Stimulated activated CD4-positive, alpha-beta T cell treated with anti-CD3 and anti-CD28 coated beads, Interleukin-12 subunit alpha, Interleukin-12 subunit beta, amount 100 ng/mL, for 48 hours (primary cell): ENCODE data around the gene ASIP.
A peak's percentile ranks its signal among the peaks of the same experiment; 100 is the strongest.
"Not testable (repeated sequence)": the region's sequence is repeated elsewhere in the genome, so short reads cannot be mapped to it uniquely, and the experiment has no call there.

Experiments
- DNase-seq, 3 donors: peaks; one replicate each; pipeline ENCODE4 v3.0.0-alpha.2; 2020; ENCODE audit warnings: low read depth in 2 of 3, low spot score in 1 of 3

Gene ASIP

GRCh38 chr20:34240693-34241615, at the start of gene ASIP:
Gene ASIP, plus strand, starts transcription at chr20:34241423. Its CDS starts 18,952 bp downstream, at chr20:34260375.
- no peak for DNase-seq

- DNase-seq: no peak
Observed at GRCh38 chr20:34193051-34193450, 48.2 kb upstream of the ASIP start.

GRCh38 chr20:34199183-34199582, 42.0 kb upstream of the ASIP start:
- no peak for DNase-seq

GRCh38 chr20:34200023-34200422, 41.2 kb upstream of the ASIP start:
- DNase-seq: no peak

- no peak for DNase-seq
Observed at GRCh38 chr20:34201531-34201930, 39.7 kb upstream of the ASIP start.

GRCh38 chr20:34205172-34205880, 35.9 kb upstream of the ASIP start:
- DNase-seq: peak in 1 of 3 donors; percentile 1

GRCh38 chr20:34209111-34209510, 32.1 kb upstream of the ASIP start:
- no peak for DNase-seq

GRCh38 chr20:34210271-34210670, 31.0 kb upstream of the ASIP start:
- no peak for DNase-seq

- DNase-seq: no peak
Observed at GRCh38 chr20:34211591-34211990, 29.6 kb upstream of the ASIP start.

- no peak for DNase-seq
Observed at GRCh38 chr20:34213213-34213612, 28.0 kb upstream of the ASIP start.

- peak; percentile 30 to 48 (median 35) for DNase-seq
Observed at GRCh38 chr20:34215711-34216381, 25.4 kb upstream of the ASIP start.

- DNase-seq: no peak
Observed at GRCh38 chr20:34216382-34216742, 24.9 kb upstream of the ASIP start.

- DNase-seq: no peak
Observed at GRCh38 chr20:34220561-34220960, 20.7 kb upstream of the ASIP start.

GRCh38 chr20:34222208-34222607, 19.0 kb upstream of the ASIP start:
- peak in 1 of 3 donors; percentile 7 for DNase-seq

GRCh38 chr20:34224251-34224650, 17.0 kb upstream of the ASIP start:
- not testable (repeated sequence) for DNase-seq

GRCh38 chr20:34231634-34232033, 9.6 kb upstream of the ASIP start:
- no peak for DNase-seq

- DNase-seq: no peak
Observed at GRCh38 chr20:34232494-34233087, 8.6 kb upstream of the ASIP start.

- no peak for DNase-seq
Observed at GRCh38 chr20:34233687-34234086, 7.5 kb upstream of the ASIP start.

- no peak for DNase-seq
Observed at GRCh38 chr20:34235875-34236274, 5.3 kb upstream of the ASIP start.

- DNase-seq: no peak
Observed at GRCh38 chr20:34237942-34238341, 3.3 kb upstream of the ASIP start.

GRCh38 chr20:34240121-34240520, 1.1 kb upstream of the ASIP start:
- no peak for DNase-seq
